K562 (cell line): ENCODE measurements around the gene SCLY. TPM values are rescaled to one million over a fixed set of nuclear protein-coding genes. Genes with fewer than 3 reads are reported as not detected.
A peak's percentile ranks its signal among the peaks of the same experiment; 100 is the strongest.

Experiments
- ATF7 ChIP-seq: fragments of 450-650 bp; IDR thresholded peaks from 2 replicates; pipeline ENCODE4 v1.7.1; 2014; ENCODE audit warnings: mild to moderate bottlenecking, moderate library complexity
- BRD9 ChIP-seq: fragments of 450-650 bp; IDR thresholded peaks from 2 replicates; pipeline ENCODE4 v1.6.1; 2018; ENCODE audit warnings: low read depth; ENCODE audit not compliant: partially characterized antibody
- DNMT1 ChIP-seq: fragments of 450-650 bp; IDR thresholded peaks from 2 replicates; pipeline ENCODE4 v1.6.1; 2016; ENCODE audit warnings: antibody characterized with exemption, mild to moderate bottlenecking
- ESRRB ChIP-seq: fragments of 250-450 bp; sonication (Bioruptor Pico); IDR thresholded peaks from 2 replicates; pipeline ENCODE4 v1.5.0; 2020; ENCODE audit warnings: mild to moderate bottlenecking, moderate library complexity, borderline replicate concordance
- LARP7 ChIP-seq: fragments of 450-650 bp; IDR thresholded peaks from 2 replicates; pipeline ENCODE4 v1.6.1; 2016
- PHF8 ChIP-seq: fragments of 200-600 bp; sonication (generic); IDR thresholded peaks from 2 replicates; pipeline ENCODE4 v1.6.1; 2012; ENCODE audit warnings: mixed run types, mild to moderate bottlenecking, inconsistent platforms, low read length, moderate library complexity, borderline replicate concordance
- TAF1 ChIP-seq: IDR thresholded peaks from 2 replicates; pipeline ENCODE4 v1.6.1; 2011; ENCODE audit warnings: mild to moderate bottlenecking, low read length, moderate library complexity; ENCODE audit not compliant: insufficient read depth, control insufficient read depth, severe bottlenecking; ENCODE audit errors: extremely low read depth
- ZSCAN29 ChIP-seq: fragments of 450-650 bp; IDR thresholded peaks from 2 replicates; pipeline ENCODE4 v1.6.1; 2017
- polyA plus RNA-seq, 8 experiments: library from polyadenylated mRNA; depleted of rRNA in 4 of 8; stranded (reverse) in 5 of 8; unstranded in 3 of 8; fragments of >200 nt; fragmentation: Nextera tagmentation in 2 of 8; fragmentation: Illumina TruSeq in 1 of 8; extraction: Ambion mirVana in 2 of 8; extraction: Trizol in 1 of 8; gene quantifications; 2 replicates each; pipeline versions ENCODE4 v1.2.1 to v1.2.3, GENCODE V29; 2011 to 2014; ENCODE audit warnings: inconsistent platforms in 1 of 8, missing spikeins in 1 of 8
- total RNA-seq, 7 experiments: library from RNA; depleted of rRNA in 6 of 7; stranded (reverse); fragments of >200 nt in 6 of 7; fragmentation: Illumina TruSeq in 2 of 7; extraction: Trizol in 2 of 7; gene quantifications; 2 replicates each; pipeline versions ENCODE4 v1.2.1 to v1.2.3, GENCODE V29; 2011 to 2021; ENCODE audit warnings: low replicate concordance in 1 of 7
- TF ChIP-seq, protein P1 (sequence below): fragments of 250-450 bp; sonication (Bioruptor Pico); IDR thresholded peaks from 2 replicates; pipeline ENCODE4 v1.5.0; 2022; ENCODE audit warnings: mild to moderate bottlenecking
- TF ChIP-seq, protein P2 (sequence below): fragments of 450-650 bp; formaldehyde crosslinking; IDR thresholded peaks from 2 replicates; pipeline ENCODE4 v1.4.0; 2022; ENCODE audit warnings: missing genetic modification characterization
- TF ChIP-seq, protein P3 (sequence below): sonication (generic); formaldehyde crosslinking; IDR thresholded peaks from 2 replicates; pipeline ENCODE4 v1.8.1; 2023; ENCODE audit warnings: mild to moderate bottlenecking, missing genetic modification reagents, moderate library complexity
- TF ChIP-seq, protein P4 (sequence below): sonication (generic); formaldehyde crosslinking; IDR thresholded peaks from 2 replicates; pipeline ENCODE4 v1.8.1; 2022; ENCODE audit warnings: missing genetic modification reagents
- TF ChIP-seq, protein P5 (sequence below): sonication (generic); formaldehyde crosslinking; IDR thresholded peaks from 2 replicates; pipeline ENCODE4 v1.8.0; 2022; ENCODE audit warnings: mild to moderate bottlenecking, missing genetic modification reagents
- TF ChIP-seq, protein P6 (sequence below): fragments of 450-650 bp; IDR thresholded peaks from 2 replicates; pipeline ENCODE4 v1.7.0; 2016; ENCODE audit warnings: borderline replicate concordance
- TF ChIP-seq, protein P7 (sequence below): fragments of 450-650 bp; IDR thresholded peaks from 2 replicates; pipeline ENCODE4 v1.7.1; 2018; ENCODE audit warnings: mild to moderate bottlenecking, low read depth; ENCODE audit not compliant: partially characterized antibody

Gene SCLY
- total and polyA plus RNA-seq, 9 of the 15 experiments (the other 6 are each of a cell fraction or from before 2014, with no cell fraction given): 2.6 to 32.2 (median 21.1) TPM

DNA sequence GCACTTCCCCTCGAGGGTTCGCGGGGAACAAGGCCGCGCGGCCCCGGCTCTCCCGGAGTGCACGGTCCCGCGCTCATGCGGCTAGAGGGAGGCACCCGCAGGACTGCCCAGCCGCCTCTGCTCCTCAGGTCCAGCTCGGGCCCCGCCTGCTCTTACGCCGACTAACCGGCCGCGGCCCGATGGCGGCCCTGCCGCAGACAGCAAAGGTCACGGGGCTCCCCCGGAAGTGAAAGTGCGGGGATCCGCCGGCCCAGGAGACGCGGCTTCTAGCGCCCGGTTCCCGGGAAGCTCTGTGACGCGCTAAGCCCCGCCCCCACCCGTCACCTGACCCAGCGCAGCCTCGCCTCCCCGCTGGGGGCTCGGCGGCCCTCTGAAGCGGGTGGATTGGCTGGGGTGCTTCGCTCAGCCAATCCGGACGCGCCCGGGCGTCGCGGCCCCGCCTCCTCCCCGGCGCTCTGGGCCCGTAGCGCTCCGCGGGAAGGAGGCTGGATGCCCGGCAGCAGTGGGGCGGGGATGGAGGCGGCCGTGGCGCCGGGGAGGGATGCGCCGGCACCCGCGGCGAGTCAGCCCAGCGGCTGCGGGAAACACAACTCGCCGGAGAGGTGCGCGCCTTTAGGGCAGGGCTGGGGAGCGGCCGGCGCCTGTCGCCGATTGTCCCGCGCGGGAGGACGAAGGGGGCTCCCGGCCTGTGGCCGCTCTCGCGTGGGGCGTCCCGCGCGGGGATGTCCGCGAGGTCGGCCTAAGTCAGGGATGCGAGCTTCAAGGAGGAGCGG is at the start of gene SCLY (continued):
- TF ChIP-seq, protein P1, sequence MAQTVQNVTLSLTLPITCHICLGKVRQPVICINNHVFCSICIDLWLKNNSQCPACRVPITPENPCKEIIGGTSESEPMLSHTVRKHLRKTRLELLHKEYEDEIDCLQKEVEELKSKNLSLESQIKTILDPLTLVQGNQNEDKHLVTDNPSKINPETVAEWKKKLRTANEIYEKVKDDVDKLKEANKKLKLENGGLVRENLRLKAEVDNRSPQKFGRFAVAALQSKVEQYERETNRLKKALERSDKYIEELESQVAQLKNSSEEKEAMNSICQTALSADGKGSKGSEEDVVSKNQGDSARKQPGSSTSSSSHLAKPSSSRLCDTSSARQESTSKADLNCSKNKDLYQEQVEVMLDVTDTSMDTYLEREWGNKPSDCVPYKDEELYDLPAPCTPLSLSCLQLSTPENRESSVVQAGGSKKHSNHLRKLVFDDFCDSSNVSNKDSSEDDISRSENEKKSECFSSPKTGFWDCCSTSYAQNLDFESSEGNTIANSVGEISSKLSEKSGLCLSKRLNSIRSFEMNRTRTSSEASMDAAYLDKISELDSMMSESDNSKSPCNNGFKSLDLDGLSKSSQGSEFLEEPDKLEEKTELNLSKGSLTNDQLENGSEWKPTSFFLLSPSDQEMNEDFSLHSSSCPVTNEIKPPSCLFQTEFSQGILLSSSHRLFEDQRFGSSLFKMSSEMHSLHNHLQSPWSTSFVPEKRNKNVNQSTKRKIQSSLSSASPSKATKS (CRISPR knock-in tag): no peak
- TF ChIP-seq TAF1 (peak; percentile 58), ATF7 (no peak; the same call in 1 of the 2 replicates), PHF8 (peak; percentile 91), LARP7 (no peak), BRD9 (no peak), ESRRB (no peak), ZSCAN29 (no peak), DNMT1 (no peak)
- TF ChIP-seq, protein P2, sequence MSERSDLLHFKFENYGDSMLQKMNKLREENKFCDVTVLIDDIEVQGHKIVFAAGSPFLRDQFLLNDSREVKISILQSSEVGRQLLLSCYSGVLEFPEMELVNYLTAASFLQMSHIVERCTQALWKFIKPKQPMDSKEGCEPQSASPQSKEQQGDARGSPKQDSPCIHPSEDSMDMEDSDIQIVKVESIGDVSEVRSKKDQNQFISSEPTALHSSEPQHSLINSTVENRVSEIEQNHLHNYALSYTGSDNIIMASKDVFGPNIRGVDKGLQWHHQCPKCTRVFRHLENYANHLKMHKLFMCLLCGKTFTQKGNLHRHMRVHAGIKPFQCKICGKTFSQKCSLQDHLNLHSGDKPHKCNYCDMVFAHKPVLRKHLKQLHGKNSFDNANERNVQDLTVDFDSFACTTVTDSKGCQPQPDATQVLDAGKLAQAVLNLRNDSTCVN (CRISPR knock-in tag): no peak
- TF ChIP-seq, protein P3, sequence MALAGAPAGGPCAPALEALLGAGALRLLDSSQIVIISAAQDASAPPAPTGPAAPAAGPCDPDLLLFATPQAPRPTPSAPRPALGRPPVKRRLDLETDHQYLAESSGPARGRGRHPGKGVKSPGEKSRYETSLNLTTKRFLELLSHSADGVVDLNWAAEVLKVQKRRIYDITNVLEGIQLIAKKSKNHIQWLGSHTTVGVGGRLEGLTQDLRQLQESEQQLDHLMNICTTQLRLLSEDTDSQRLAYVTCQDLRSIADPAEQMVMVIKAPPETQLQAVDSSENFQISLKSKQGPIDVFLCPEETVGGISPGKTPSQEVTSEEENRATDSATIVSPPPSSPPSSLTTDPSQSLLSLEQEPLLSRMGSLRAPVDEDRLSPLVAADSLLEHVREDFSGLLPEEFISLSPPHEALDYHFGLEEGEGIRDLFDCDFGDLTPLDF (CRISPR knock-in tag): 0 out of 2 replicates have a peak, but pooled peaks have one; percentile 10
- TF ChIP-seq, protein P4, sequence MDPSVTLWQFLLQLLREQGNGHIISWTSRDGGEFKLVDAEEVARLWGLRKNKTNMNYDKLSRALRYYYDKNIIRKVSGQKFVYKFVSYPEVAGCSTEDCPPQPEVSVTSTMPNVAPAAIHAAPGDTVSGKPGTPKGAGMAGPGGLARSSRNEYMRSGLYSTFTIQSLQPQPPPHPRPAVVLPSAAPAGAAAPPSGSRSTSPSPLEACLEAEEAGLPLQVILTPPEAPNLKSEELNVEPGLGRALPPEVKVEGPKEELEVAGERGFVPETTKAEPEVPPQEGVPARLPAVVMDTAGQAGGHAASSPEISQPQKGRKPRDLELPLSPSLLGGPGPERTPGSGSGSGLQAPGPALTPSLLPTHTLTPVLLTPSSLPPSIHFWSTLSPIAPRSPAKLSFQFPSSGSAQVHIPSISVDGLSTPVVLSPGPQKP (CRISPR knock-in tag): no peak
- TF ChIP-seq, protein P5, sequence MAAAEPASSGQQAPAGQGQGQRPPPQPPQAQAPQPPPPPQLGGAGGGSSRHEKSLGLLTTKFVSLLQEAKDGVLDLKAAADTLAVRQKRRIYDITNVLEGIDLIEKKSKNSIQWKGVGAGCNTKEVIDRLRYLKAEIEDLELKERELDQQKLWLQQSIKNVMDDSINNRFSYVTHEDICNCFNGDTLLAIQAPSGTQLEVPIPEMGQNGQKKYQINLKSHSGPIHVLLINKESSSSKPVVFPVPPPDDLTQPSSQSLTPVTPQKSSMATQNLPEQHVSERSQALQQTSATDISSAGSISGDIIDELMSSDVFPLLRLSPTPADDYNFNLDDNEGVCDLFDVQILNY (CRISPR knock-in tag): no peak
- TF ChIP-seq, protein P6, sequence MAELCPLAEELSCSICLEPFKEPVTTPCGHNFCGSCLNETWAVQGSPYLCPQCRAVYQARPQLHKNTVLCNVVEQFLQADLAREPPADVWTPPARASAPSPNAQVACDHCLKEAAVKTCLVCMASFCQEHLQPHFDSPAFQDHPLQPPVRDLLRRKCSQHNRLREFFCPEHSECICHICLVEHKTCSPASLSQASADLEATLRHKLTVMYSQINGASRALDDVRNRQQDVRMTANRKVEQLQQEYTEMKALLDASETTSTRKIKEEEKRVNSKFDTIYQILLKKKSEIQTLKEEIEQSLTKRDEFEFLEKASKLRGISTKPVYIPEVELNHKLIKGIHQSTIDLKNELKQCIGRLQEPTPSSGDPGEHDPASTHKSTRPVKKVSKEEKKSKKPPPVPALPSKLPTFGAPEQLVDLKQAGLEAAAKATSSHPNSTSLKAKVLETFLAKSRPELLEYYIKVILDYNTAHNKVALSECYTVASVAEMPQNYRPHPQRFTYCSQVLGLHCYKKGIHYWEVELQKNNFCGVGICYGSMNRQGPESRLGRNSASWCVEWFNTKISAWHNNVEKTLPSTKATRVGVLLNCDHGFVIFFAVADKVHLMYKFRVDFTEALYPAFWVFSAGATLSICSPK: no peak
- TF ChIP-seq, protein P7, sequence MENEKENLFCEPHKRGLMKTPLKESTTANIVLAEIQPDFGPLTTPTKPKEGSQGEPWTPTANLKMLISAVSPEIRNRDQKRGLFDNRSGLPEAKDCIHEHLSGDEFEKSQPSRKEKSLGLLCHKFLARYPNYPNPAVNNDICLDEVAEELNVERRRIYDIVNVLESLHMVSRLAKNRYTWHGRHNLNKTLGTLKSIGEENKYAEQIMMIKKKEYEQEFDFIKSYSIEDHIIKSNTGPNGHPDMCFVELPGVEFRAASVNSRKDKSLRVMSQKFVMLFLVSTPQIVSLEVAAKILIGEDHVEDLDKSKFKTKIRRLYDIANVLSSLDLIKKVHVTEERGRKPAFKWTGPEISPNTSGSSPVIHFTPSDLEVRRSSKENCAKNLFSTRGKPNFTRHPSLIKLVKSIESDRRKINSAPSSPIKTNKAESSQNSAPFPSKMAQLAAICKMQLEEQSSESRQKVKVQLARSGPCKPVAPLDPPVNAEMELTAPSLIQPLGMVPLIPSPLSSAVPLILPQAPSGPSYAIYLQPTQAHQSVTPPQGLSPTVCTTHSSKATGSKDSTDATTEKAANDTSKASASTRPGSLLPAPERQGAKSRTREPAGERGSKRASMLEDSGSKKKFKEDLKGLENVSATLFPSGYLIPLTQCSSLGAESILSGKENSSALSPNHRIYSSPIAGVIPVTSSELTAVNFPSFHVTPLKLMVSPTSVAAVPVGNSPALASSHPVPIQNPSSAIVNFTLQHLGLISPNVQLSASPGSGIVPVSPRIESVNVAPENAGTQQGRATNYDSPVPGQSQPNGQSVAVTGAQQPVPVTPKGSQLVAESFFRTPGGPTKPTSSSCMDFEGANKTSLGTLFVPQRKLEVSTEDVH: peak; percentile 86
